Measurements from ENCODE around the gene KCNK15.
A peak's percentile ranks its signal among the peaks of the same experiment; 100 is the strongest.
"Not testable (repeated sequence)": the region's sequence is repeated elsewhere in the genome, so short reads cannot be mapped to it uniquely, and the experiment has no call there.

The KCNK15 gene

DNA sequence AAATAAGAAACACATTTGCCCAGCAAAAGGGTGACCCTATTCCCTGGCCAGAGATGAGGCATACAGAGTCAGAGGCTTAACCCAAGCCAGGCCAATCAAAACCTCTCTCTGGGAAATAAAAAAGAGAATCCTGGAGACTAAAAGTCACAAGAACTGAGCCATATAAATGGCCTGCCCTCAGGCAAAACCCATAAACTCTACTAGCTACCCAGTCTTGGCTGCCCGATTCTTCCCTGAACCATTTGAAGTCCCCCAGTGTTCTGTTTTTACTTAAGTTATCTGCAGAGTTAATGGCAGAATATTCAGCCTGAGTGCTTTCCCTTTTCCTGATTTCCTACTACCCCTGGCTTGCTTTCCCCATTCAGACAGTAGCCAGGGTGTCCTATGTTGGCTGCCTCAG is 13.9 kb downstream of the KCNK15 start:
- DNase-seq (ENCODE audit: low spot score): no peak

DNA sequence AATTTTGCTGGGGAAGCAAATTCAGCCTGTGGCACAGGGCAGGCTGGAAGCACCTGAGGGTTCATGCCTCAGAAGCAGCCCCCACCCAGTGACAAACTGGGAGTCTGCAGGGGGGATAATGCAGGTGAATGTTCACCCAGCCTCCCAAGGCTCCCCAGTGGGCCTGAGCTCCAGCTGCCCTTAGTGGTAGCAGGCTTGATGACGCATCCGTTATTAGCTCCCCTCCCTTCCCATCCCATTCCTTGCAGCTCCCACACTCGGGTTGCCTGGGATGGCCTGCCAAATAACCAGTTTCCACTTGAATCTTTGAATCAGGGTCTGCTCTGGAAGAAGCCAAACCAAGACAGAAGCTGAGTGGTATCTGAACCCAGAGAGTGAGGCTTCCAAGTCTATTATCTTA is 15.8 kb downstream of the KCNK15 start:
- no peak for DNase-seq (ENCODE audit: low spot score)

DNA sequence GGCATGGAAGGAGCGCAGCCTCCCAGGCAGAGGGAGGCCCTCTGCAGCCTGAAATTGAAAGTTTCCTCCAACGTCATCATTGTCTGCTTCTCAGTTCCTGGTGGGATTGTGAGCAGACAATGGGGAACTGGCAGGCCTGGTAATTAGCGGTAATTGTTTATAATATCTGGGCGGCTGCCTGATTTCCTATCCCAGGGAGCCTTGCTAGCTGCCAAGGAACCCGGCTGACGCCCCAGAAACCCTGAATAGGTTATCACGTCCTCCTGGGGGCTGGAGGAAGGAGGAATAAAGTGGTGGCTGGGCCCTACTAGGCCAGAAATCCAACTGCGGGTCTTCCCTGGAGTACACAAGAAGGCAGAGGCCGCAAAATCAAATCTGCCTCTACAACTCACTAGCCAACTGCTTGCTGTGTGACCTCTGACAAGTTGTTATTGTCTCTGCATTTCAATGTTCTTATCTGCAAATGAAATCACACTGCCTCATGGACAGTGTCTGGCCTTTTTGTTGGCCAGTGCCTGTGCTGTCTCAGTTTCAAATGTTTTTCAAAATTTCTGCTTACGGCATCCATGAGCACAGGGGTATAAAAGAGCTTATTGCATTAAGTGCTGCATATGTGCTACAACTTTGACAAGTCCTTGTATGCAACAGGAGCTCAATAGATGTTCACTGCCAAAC is 16.9 kb downstream of the KCNK15 start:
- no peak for DNase-seq (ENCODE audit: low spot score)

DNA sequence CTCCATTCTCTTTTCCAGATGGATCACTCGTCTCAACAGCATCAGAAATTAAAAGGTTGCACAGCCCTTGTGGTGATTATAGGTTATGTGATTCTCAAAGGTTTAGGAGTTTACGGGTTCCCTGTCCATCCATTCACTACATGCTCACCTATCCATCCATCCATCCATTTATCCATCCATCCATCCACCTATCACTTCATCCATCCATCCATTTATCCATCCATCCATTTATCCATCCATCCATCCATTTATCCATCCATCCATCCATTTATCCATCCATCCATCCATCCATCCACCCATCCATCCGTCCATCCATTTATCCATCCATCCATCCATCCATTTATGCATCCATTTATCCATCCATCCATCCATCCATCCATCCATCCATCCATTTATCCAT is 18.1 kb downstream of the KCNK15 start:
- not testable (repeated sequence) for DNase-seq (ENCODE audit: low spot score)

DNA sequence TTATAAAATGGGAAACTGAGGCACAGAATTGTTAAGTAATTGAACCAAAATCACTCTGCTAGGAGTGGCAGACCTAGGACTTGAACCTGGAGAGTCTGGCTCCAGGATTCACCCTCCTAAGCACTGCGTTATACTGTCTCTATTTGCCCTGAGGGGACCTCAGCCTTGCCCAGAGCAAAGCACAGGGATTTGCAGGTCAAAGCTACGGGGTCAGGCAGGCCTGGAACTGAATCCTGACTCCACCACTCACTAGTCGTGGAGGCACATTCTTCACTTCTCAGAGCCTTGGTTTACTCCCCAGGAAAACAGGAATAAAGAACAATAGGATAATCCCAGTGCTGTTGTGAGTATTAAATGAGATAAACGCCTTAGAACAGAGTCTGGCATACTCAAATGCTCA is 19.4 kb downstream of the KCNK15 start:
- no peak for DNase-seq (ENCODE audit: low spot score)

DNA sequence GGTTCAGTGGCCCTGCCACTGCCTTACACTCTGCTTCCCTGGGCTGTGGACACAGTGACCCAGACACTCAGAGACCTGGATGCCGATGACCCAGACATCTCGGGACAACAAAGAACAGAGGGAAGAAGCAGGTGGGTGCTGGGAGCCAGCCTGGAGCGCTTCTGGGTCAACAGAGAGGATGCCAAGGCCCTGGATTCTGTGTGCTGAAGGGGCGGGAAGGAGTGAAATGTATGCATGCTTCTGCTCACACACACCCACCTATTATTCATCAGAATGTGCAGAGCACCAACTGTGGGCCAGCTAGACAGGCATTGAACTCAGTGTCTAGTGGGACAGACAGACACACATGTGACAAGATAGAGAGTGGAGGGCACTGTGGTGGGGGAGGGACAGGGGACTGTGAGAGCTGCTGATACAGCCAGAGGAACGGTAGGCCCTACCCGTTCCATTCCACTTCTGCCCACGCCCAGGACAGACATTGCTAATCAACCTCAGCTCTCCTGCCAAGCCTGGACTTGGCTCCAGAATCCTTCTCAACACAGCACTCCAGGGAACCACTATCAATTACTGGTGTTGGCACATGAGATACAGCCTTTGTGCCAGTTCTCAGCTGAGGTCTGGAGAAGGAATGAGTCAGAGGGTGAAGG is 20.2 kb downstream of the KCNK15 start:
- no peak for DNase-seq (ENCODE audit: low spot score)

DNA sequence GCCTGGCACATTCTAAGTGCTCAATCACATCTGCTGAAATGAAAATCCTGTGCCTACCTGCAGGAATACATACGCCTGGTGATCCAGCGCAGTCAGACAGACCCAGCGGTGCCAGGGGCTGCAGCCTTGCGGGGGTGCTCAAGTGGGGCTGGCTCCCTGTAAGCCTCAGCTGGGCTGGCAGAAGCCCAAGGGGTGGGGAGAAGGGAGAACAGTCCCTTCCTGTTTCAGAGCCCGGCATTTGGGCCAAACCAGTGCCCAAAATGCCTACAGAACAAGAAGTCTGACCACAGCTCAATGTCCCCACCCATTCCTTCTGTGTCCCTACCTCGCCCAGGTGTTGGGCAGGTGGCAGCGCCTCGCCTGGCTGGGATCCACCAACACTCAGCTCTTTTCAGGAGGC is 22.6 kb downstream of the KCNK15 start:
- no peak for DNase-seq (ENCODE audit: low spot score)

DNA sequence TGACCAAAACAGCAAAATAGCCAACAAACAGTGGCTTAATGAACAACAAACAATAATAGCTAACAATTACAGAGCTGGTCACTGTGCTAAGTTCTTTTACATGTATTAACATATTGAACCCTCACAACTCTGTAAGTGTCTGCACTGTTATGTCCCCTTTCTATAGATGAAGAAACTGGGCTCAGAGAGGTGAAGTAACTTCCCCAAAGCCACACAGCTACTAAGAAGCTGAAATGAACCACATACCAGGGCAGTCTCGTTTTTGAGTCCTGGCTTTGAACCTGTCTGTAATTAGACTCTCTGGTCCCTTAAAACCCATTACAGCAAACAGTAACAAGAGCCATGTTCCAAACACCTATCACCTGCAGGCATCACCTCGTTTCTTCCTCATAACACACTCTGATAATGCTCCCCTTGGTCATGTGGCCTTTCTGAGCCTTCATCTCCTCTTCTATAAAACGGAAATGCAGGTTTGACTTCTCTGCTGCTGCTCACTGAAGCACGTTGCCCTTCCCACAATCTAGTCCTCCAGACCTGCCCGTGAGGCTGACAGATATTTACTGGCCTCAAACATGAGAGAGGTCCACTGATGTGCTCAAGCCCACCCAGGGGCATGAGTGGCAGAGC is 23.3 kb downstream of the KCNK15 start:
- no peak for DNase-seq (ENCODE audit: low spot score)

DNA sequence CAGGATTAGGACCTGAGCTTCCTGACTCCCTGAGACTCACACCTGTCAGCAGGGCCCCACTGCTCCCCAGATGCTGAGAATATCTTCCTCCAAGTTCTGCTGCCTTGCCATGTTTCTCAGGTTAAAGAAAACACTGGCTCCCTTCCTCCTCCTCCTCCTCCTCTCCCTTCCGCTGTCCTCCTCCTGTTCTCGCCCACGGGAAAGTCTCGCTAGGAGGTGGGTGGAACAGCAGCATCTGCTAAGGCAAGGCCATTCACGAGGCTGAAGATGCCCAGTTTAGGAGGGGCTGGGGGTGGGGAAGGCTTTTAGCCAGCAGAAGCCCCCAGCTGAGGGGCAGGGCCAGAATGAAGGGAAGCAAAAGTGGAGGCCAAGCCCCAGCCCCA is 23.8 kb downstream of the KCNK15 start:
- no peak for DNase-seq (ENCODE audit: low spot score)

DNA sequence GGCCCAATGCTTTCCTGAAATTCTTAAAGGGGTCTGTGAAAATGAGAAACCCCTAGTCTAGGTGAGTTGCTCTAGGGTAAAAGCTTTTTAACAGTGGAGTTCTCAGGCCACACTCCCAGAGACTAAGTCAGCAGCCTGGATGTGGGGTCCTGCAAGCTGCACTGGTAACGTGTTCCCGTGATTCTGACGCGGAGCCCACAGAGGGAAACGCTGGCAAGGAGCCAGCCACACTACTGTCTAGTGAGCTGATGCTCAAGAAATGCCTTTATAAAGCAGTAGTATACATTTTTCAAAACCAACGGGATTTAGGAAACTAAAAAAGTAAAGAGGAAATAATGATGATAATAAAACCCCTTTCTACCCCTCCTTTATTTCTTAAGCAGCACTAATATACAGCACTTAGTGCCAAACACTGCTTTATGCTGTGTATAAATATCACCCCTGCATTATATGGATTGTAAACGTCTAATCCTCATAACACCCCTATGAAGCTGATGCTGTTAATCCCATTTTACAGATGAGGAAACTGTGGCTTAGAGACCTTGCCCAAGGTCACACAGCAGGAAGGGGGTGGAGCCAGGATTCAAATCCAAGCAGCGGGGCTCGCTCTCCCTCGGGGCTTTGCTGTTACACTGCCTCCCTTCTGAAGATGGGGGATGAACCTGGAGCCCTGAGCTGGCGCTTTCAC is 25.0 kb downstream of the KCNK15 start:
- no peak for DNase-seq (ENCODE audit: low spot score)

DNA sequence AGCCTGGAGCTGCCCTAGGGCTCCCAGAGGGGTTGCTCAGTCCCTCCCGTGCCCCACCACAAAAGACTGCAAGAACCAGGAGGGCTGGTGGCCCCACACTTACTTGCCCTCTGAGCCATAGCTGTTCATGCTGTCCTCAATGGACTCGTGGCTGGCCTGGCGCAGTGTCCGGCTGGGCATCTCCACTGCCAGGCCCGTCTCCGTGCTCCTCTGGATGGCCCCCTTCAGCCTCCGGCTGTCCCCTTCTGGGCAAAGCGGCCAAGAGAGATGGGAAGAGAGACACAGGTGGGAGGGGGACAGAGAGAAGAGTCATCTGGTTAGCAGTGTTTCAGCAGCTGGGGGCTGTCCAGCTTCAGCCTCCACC is 25.5 kb downstream of the KCNK15 start:
- no peak for DNase-seq (ENCODE audit: low spot score)

DNA sequence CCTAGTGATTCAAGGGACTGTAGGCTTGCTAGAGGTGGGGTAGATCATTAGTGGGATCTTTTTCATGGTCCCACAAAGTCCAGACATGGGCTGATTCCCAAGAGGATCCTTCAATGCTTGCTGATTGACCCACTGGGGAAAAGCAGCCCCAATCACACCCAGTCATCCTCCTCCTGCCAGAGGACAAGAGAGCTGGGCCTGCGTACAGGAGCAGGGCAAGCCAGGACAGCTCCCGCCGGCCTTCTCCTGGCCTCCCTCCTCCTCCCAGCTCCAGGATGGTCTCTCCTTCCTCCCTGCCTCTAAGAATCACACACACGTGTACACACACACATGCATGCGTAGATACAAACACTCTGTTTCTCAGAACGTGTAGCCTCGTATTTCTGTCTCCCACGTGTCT is 27.0 kb downstream of the KCNK15 start:
- DNase-seq (ENCODE audit: low spot score): no peak

DNA sequence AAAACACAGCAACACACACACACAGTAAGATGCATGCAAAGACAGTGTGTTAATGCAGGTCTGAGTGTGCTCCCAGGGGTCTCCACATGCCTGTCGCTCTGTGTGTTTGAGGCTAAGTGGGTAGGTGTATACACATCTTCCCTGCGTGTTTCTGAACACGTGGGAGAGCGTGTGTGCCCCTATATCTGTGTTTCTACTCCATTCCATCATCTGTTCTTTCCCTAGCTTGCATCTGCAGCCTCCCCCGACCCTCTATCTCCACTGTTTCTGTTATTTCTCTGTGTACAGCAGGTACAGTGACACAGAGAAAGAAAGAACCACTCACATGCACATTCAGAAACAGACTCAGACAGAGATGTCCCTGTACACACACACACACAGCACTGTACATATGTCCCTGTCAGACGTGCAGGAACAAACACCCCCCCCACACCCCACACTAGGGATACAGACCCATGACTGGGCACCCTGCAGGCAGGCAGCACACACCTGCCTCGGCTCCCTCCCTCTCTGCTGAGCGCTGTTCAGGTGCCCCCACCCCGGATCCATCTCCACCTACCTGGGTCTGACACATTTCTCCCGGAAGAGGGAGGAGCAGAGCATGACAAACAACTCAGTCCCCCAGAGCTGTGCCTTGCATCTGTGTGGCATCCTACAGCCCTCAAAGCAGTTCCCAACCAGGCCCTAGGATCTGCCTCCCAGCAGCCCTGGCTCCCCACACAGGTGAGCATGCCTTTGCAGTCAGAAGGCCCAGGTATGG is 27.6 kb downstream of the KCNK15 start:
- DNase-seq (ENCODE audit: low spot score): no peak

DNA sequence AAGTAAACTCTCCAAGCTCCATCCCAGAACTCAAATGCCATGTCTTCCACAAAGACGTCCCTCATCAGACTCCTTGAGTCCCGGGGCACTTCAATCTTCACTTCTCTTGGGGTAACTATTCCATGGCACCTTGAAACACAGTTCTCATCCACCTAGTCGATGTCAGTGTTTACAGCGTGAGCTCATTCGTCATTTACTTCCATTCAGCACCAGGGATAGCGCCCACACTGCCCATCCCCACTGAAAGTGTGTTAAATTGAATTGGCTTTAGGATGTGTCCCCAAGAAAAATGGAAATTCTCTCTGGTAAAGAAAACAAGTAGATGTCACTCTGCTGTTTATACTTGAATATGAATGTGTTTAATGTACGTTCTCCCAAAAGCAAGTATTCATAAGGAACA is 31.3 kb downstream of the KCNK15 start:
- DNase-seq (ENCODE audit: low spot score): no peak

DNA sequence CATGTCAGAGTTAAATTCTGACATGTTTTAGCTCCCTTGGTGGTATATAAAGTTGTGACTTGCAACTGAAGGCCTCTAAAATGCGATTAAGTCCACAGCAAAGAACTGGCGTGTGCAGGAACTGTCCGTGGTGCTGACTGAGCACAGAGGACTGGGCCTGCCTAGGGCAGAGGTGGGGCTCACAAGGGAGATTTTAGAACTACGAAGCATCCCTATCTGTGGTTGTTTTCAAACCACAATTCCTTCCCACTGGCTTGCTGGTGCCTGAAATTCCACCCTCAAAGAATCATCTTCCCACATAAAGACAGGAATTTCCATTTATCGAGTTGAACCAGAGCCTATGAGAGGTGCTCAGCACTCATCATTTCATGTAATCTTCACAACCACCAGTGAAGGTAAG is 34.6 kb downstream of the KCNK15 start:
- peak; percentile 6 for DNase-seq (ENCODE audit: low spot score)

DNA sequence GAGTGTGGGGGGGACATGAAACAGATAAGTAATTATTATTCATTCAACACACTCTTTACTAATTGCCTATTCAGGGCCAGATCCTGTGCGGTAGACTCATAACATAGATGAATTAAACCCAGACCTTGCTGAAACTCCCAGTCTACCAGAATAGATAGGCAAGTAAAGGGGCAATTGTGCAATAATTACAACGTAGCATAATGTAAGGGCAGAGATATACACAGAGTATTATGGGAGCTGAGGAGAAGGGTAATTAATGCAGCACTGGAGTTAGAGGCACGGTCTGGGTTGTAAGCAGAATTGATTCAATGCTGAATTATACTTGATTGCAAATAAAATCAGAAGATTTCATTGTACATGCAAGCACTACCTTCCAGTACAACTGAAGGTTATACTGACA is 35.5 kb downstream of the KCNK15 start:
- DNase-seq (ENCODE audit: low spot score): no peak

DNA sequence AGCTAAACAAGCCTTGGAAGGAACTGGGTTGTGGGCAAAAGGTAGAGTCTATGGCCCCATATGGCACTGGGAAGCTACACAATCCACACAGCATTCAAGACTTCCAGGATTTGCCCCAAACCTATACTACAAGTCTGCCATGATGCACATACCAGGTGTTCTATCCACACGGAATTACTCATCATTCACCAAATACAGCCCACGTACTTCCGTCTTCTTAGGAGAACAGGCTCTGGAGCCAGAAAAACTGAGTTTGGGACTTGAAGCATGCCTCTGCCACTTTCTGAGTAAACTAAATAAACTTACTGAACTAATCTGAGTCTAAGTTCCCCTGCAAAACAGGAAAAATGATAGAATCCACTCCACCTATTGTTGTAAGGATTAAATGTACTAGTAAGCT is 36.1 kb downstream of the KCNK15 start:
- DNase-seq (ENCODE audit: low spot score): no peak

DNA sequence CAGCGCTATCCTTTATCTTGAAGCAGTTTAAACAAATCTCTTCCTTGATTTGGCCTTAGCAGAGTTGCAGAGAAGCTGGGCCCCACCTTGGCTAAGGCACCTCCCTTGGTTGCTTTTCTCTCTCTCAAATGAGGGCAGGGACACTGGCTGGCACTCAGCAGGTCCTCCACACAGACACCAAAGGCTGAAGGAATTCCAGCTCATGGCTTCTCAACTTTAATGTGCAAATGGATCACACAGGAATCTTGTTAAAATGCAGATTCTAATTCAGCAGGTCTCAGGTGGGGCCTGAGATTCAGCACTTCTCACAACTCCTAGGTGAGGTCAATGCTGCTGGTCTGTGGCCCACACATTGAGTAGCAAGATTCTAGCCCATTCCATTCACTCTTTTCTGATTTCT is 39.0 kb downstream of the KCNK15 start:
- DNase-seq (ENCODE audit: low spot score): no peak

DNA sequence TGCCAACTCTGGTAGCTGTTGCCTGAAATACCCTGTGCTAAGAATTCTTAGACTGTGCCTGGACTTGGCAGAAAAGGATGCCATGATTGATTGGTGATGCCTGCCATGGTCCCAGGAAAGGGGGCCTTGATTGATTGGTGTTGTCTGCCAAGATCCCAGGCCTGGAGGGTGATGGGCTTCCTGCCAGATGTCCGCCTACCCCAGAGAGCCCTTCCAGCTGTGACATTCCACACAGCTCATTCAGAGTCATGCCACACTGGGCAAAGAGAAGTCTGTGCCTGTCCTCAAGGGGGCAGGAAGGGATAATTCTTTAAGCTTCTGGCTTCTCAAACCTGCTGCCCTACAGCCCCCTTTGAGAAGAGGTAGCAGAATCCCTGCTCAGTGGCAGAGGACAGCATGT is 40.1 kb downstream of the KCNK15 start:
- no peak for DNase-seq (ENCODE audit: low spot score)

DNA sequence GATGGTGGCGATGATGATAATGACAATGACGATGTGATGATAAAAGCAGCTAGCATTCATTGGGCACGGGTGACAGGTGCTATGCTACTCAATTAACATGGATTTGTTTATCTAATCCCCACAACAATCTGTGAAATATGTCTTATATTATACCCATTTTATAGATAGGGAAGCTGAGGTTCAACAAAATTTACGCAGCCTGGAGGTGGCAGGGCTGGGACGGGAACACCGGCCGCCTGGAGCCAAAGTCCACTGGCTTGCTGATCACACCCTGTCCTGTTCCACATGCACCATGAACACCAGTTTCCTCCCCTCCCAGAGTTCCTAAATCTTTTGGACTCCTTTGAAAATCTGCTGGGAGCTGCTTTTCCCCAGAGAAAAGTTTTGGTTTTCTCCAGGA is 41.6 kb downstream of the KCNK15 start:
- DNase-seq (ENCODE audit: low spot score): no peak

DNA sequence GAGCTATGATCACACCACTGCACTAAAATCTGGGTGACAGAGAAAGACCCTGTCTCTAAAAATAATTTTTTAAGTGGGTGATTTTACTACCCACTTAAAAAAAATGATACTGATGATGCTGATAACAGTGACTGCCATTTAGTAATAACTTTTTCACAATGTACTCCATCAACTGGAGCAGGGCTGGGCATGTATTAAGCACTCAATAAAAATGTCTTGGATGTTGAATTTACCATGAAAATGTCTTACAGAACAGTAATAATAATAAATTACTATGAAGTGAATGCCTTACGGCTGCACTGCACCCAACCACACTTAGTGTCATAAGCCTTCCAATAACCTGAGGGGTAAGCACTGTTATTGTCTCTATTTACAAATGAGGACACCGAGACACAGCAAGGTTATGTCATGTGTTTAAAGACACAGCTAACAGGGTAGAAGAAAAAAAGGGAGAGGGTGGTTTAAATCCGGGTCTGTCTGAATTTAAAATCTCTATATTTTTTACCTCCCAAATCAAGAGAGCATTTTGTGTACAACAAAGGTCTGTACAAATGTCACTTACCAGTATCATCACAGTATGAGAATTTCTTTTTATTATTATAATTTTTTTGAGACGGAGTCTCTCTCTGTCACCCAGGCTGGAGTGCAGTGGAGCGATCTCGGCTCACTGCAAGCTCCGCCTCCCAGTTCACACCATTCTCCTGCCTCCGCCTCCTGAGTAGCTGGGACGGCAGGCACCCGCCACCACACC is 43.2 kb downstream of the KCNK15 start:
- no peak for DNase-seq (ENCODE audit: low spot score)
